Activated CD8-positive, alpha-beta T cell treated with anti-CD3 and anti-CD28 coated beads for 36 hours (primary cell): Measurements from ENCODE around the gene WNK4. TPM values are rescaled to one million over a fixed set of nuclear protein-coding genes. Genes with fewer than 3 reads are reported as not detected.

ENCODE experiments used
- ATAC-seq: fragments of 200-7000 bp; cut with Tn5 transposase; one replicate; pipeline ENCODE4 v1.10.0; 2021; ENCODE audit warnings: mild to moderate bottlenecking, moderate library complexity
- CTCF ChIA-PET: fragments of 350-600 bp; sonication (Branson Sonifier 250); formaldehyde crosslinking; loops from one replicate; lab custom pipeline; 2021; ENCODE audit warnings: antibody characterized with exemption; lab: Charles Lee
- POLR2A ChIA-PET: fragments of 350-600 bp; sonication (Branson Sonifier 250); formaldehyde crosslinking; loops from one replicate; lab custom pipeline; 2021; ENCODE audit warnings: antibody characterized with exemption; lab: Charles Lee
- DNase-seq: peaks from one replicate; pipeline ENCODE4 v3.0.0-alpha.2; 2020
- H3K27ac Mint-ChIP-seq: one replicate; pipeline ENCODE4 v1.8.0; 2021; ENCODE audit warnings: mild to moderate bottlenecking, mixed read lengths
- H3K27me3 Mint-ChIP-seq: one replicate; pipeline ENCODE4 v1.8.0; 2021; ENCODE audit warnings: mixed read lengths
- H3K36me3 Mint-ChIP-seq: one replicate; pipeline ENCODE4 v1.8.0; 2021; ENCODE audit warnings: low read depth, mixed read lengths
- H3K4me1 Mint-ChIP-seq: one replicate; pipeline ENCODE4 v1.8.0; 2021; ENCODE audit warnings: low read depth, mixed read lengths
- H3K4me3 Mint-ChIP-seq: one replicate; pipeline ENCODE4 v1.8.0; 2021; ENCODE audit warnings: mild to moderate bottlenecking, moderate library complexity, mixed read lengths
- H3K9me3 Mint-ChIP-seq: one replicate; pipeline ENCODE4 v1.8.0; 2021; ENCODE audit warnings: mixed read lengths
- intact Hi-C: fragments of 100-400 bp; cut with micrococcal nuclease; formaldehyde crosslinking; loops from one replicate; pipeline ENCODE4 v1.10.0; 2022
- total RNA-seq, 2 experiments: library from RNA; stranded (reverse); gene quantifications; one replicate each; pipeline ENCODE4 v1.2.3, GENCODE V29; 2021
- TF ChIP-seq, protein P1 (sequence below): fragments of 200-600 bp; IDR thresholded peaks from one replicate; pipeline ENCODE4 v1.8.0; 2022; ENCODE audit warnings: antibody characterized with exemption, mild to moderate bottlenecking

Gene WNK4
- total RNA-seq, 2 experiments from 2014 or later = 0.65 to 0.72 TPM

- POLR2A ChIA-PET = interaction anchor here (0.6 to 1.2 kb wide), 2 partner anchors 19 to 228 kb away, joined by 3 read pairs; partner anchors contain the start of gene VPS25
- no peak for ATAC-seq
- Mint-ChIP-seq H3K4me1 (peaks cover 5% of the 10 kb centered on the region), H3K27ac (no peak overlapping the region), H3K9me3 (no peaks in the 10 kb centered on the region), H3K36me3 (peaks cover 6% of the 10 kb centered on the region), H3K4me3 (no peak overlapping the region), H3K27me3 (peaks cover 12% of the 10 kb centered on the region)
- DNase-seq = no peak
- CTCF ChIA-PET = interaction anchor here (0.7 to 1.1 kb wide), 2 partner anchors 28 kb away, joined by 3 to 4 read pairs; no protein-coding TSS in a partner anchor
- TF ChIP-seq, protein P1, sequence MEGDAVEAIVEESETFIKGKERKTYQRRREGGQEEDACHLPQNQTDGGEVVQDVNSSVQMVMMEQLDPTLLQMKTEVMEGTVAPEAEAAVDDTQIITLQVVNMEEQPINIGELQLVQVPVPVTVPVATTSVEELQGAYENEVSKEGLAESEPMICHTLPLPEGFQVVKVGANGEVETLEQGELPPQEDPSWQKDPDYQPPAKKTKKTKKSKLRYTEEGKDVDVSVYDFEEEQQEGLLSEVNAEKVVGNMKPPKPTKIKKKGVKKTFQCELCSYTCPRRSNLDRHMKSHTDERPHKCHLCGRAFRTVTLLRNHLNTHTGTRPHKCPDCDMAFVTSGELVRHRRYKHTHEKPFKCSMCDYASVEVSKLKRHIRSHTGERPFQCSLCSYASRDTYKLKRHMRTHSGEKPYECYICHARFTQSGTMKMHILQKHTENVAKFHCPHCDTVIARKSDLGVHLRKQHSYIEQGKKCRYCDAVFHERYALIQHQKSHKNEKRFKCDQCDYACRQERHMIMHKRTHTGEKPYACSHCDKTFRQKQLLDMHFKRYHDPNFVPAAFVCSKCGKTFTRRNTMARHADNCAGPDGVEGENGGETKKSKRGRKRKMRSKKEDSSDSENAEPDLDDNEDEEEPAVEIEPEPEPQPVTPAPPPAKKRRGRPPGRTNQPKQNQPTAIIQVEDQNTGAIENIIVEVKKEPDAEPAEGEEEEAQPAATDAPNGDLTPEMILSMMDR = no peak
- intact Hi-C loops = no loop called here
These were observed 11.5 kb downstream of the WNK4 start for GRCh38 chr17:42791948-42792347.

GRCh38 chr17:42792545-42792944 lies 12.1 kb downstream of the WNK4 start:
- no peak for ATAC-seq
- DNase-seq = no peak
- Mint-ChIP-seq H3K9me3 (no peaks in the 10 kb centered on the region), H3K27me3 (peaks cover 9% of the 10 kb centered on the region), H3K4me3 (no peak overlapping the region), H3K4me1 (peaks cover 9% of the 10 kb centered on the region), H3K36me3 (peaks cover 6% of the 10 kb centered on the region), H3K27ac (no peak overlapping the region)
- POLR2A ChIA-PET = interaction anchor here (1.2 to 1.3 kb wide), 2 partner anchors 20 to 33 kb away, joined by 3 to 4 read pairs; partner anchors contain the start of gene VPS25
- intact Hi-C loops = no loop called here
- TF ChIP-seq, protein P1 = no peak
- CTCF ChIA-PET = interaction anchor here (0.7 to 1.1 kb wide), 2 partner anchors 28 to 29 kb away, joined by 3 to 4 read pairs; no protein-coding TSS in a partner anchor

GRCh38 chr17:42795061-42795460 lies 14.7 kb downstream of the WNK4 start:
- H3K4me1 Mint-ChIP-seq = peaks cover 16% of the 10 kb centered on the region
- ChIA-PET POLR2A (interaction anchor here (1.5 kb wide), 1 partner anchor 13 kb away, joined by 5 read pairs; no protein-coding TSS in a partner anchor), CTCF (interaction anchor here (1.1 kb wide), 1 partner anchor 25 kb away, joined by 3 read pairs; no protein-coding TSS in a partner anchor)
- ATAC-seq (no peak), DNase-seq (no peak)
- TF ChIP-seq, protein P1 = no peak
- peaks cover 2% of the 10 kb centered on the region for H3K9me3 Mint-ChIP-seq
- H3K27me3 Mint-ChIP-seq = no peaks in the 10 kb centered on the region
- no peak overlapping the region for H3K4me3 Mint-ChIP-seq
- intact Hi-C loops = no loop called here
- H3K36me3 Mint-ChIP-seq = peaks cover 10% of the 10 kb centered on the region
- H3K27ac Mint-ChIP-seq = no peak overlapping the region

DNA sequence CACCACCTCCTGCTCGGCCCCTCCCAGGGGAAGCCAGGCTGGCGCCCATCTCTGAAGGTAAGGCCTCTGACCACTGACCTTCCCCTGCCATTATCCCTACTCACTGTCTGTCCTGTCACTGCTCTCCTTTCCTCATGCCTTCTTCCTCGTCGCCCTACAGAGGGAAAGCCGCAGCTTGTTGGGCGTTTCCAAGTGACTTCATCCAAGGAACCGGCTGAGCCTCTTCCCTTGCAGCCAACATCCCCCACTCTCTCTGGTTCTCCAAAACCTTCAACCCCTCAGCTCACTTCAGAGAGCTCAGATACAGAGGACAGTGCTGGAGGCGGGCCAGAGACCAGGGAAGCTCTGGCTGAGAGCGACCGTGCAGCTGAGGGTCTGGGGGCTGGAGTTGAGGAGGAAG lies 15.1 kb downstream of the WNK4 start:
- no peaks in the 10 kb centered on the region for H3K27me3 Mint-ChIP-seq
- TF ChIP-seq, protein P1 = no peak
- peaks cover 16% of the 10 kb centered on the region for H3K4me1 Mint-ChIP-seq
- ChIA-PET CTCF (interaction anchor here (1.1 kb wide), 1 partner anchor 25 kb away, joined by 3 read pairs; no protein-coding TSS in a partner anchor), POLR2A (interaction anchor here (1.5 kb wide), 1 partner anchor 14 kb away, joined by 5 read pairs; no protein-coding TSS in a partner anchor)
- H3K4me3 Mint-ChIP-seq = no peak overlapping the region
- ATAC-seq (no peak), DNase-seq (no peak)
- peaks cover 10% of the 10 kb centered on the region for H3K36me3 Mint-ChIP-seq
- intact Hi-C loops = no loop called here
- no peak overlapping the region for H3K27ac Mint-ChIP-seq
- peaks cover 2% of the 10 kb centered on the region for H3K9me3 Mint-ChIP-seq

DNA sequence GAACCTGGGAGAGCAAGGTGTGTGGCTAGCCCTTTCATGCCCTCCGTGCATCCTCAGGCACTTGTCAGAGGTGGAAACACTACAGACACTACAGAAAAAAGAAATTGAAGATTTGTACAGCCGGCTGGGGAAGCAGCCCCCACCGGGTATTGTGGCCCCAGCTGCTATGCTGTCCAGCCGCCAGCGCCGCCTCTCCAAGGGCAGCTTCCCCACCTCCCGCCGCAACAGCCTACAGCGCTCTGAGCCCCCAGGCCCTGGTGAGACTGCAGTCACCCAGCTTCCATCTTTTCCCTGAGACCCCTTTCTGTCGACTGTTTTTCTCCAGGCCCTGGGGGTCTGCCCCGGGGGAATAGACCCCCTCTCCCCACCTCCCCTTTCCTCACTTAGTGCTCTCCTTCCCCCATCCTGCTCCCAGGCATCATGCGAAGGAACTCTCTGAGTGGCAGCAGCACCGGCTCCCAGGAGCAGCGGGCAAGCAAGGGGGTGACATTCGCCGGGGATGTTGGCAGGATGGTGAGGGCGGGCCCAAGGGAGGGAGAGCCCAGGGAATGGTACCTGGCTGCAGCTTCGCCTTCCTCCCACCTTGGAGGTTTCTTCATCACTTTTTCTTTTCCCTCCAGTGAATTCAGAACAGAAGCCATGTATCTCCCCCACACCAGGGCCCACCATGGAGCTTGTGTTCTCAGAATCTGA lies 15.8 kb downstream of the WNK4 start:
- Mint-ChIP-seq H3K4me1 (peaks cover 16% of the 10 kb centered on the region), H3K4me3 (no peak overlapping the region), H3K27ac (no peak overlapping the region), H3K9me3 (peaks cover 2% of the 10 kb centered on the region), H3K27me3 (no peaks in the 10 kb centered on the region), H3K36me3 (peaks cover 10% of the 10 kb centered on the region)
- TF ChIP-seq, protein P1 = no peak
- CTCF ChIA-PET = interaction anchor here (1.1 to 2.3 kb wide), 3 partner anchors 24 to 218 kb away, joined by 3 to 11 read pairs (median 5); no protein-coding TSS in a partner anchor
- no peak for ATAC-seq
- no peak for DNase-seq
- POLR2A ChIA-PET = interaction anchor here (1.5 kb wide), 1 partner anchor 14 kb away, joined by 5 read pairs; no protein-coding TSS in a partner anchor
- intact Hi-C loops = no loop called here
